OCI-LY1 (cell line): Measurements from ENCODE around the gene LNPK.

Experiments used
- H2AFZ ChIP-seq: fragments of 200-600 bp; sonication (generic), shearing (Covaris generic); 2 replicates; pipeline ENCODE4 v1.6.0; 2014; ENCODE audit warnings: antibody characterized with exemption, mild to moderate bottlenecking, low read length
- H3F3A ChIP-seq: fragments of 200-600 bp; sonication (generic), shearing (Covaris generic); 2 replicates; pipeline ENCODE4 v1.6.0; 2014; ENCODE audit warnings: mild to moderate bottlenecking, antibody characterized with exemption, low read length, moderate library complexity; ENCODE audit not compliant: insufficient read depth
- H3K27ac ChIP-seq: fragments of 200-600 bp; sonication (generic); 2 replicates; pipeline ENCODE4 v1.5.1; 2014; ENCODE audit warnings: low read length, mixed run types, mild to moderate bottlenecking, low read depth; ENCODE audit not compliant: poor library complexity, severe bottlenecking
- H3K27me3 ChIP-seq: fragments of 200-600 bp; sonication (generic); 2 replicates; pipeline ENCODE4 v1.6.0; 2014; ENCODE audit warnings: antibody characterized with exemption, mild to moderate bottlenecking, low read length, moderate library complexity; ENCODE audit not compliant: insufficient read depth
- H3K36me3 ChIP-seq: fragments of 200-600 bp; sonication (generic); 2 replicates; pipeline ENCODE4 v1.6.1; 2014; ENCODE audit warnings: mild to moderate bottlenecking, antibody characterized with exemption, low read length, moderate library complexity, mixed read lengths; ENCODE audit not compliant: insufficient read depth
- H3K4me1 ChIP-seq: fragments of 200-600 bp; sonication (generic); 2 replicates; pipeline ENCODE4 v1.5.1; 2014; ENCODE audit warnings: mild to moderate bottlenecking, low read length, moderate library complexity; ENCODE audit not compliant: insufficient read depth, severe bottlenecking
- H3K4me2 ChIP-seq: fragments of 200-600 bp; sonication (generic), shearing (Covaris generic); 2 replicates; pipeline ENCODE4 v1.6.1; 2014; ENCODE audit warnings: low read length
- H3K4me3 ChIP-seq: fragments of 200-600 bp; sonication (generic); 2 replicates; pipeline ENCODE4 v1.5.1; 2014; ENCODE audit warnings: low read length, low read depth, mild to moderate bottlenecking, mixed read lengths; ENCODE audit not compliant: poor library complexity, severe bottlenecking
- H3K79me2 ChIP-seq: fragments of 200-600 bp; shearing (Covaris generic); 2 replicates; pipeline ENCODE4 v1.6.1; 2016; ENCODE audit warnings: mixed run types, low read length, mixed read lengths; ENCODE audit not compliant: insufficient read depth
- H3K9ac ChIP-seq: fragments of 200-600 bp; sonication (generic), shearing (Covaris generic); 2 replicates; pipeline ENCODE4 v1.6.1; 2014; ENCODE audit warnings: mild to moderate bottlenecking, low read length, mixed read lengths
- H3K9me2 ChIP-seq: fragments of 200-600 bp; sonication (generic), shearing (Covaris generic); 2 replicates; pipeline ENCODE4 v1.6.1; 2014; ENCODE audit warnings: low read depth, mild to moderate bottlenecking, low read length, mixed read lengths
- H3K9me3 ChIP-seq: fragments of 200-600 bp; shearing (Covaris generic); 2 replicates; pipeline ENCODE4 v1.6.1; 2014; ENCODE audit warnings: low read length, mixed read lengths
- H4K20me1 ChIP-seq: fragments of 200-600 bp; sonication (generic), shearing (Covaris generic); 2 replicates; pipeline ENCODE4 v1.6.0; 2016; ENCODE audit warnings: mild to moderate bottlenecking, low read length; ENCODE audit not compliant: insufficient read depth
- CTCF ChIP-seq: fragments of 200-600 bp; sonication (generic), shearing (Covaris generic); IDR thresholded peaks from 2 replicates; pipeline ENCODE4 v1.5.1; 2017; ENCODE audit warnings: mild to moderate bottlenecking, antibody characterized with exemption, low read length, moderate library complexity, mixed read lengths
- EZH2 ChIP-seq: fragments of 200-600 bp; sonication (generic), shearing (Covaris generic); IDR thresholded peaks from 2 replicates; pipeline ENCODE4 v1.8.0; 2017; ENCODE audit warnings: borderline replicate concordance, mixed run types, mild to moderate bottlenecking, antibody characterized with exemption, low read length, moderate library complexity, mixed read lengths

Gene LNPK

GRCh38 chr2:175937216-175937615, 64.9 kb downstream of the LNPK start:
- no peaks in the 10 kb centered on the region for H3K27me3 ChIP-seq
- H3K4me1 ChIP-seq = no peaks in the 10 kb centered on the region
- peaks cover 1% of the 10 kb centered on the region; the same call in 1 of the 2 replicates for H3K9me3 ChIP-seq
- H3K36me3 ChIP-seq = peaks cover 30% of the 10 kb centered on the region
- no peak overlapping the region for H3K9ac ChIP-seq
- no peaks in the 10 kb centered on the region for H3F3A ChIP-seq
- H3K79me2 ChIP-seq = no peaks in the 10 kb centered on the region
- H3K4me2 ChIP-seq = no peak overlapping the region
- TF ChIP-seq EZH2 (no peak), CTCF (no peak)
- no peaks in the 10 kb centered on the region for H3K9me2 ChIP-seq
- H3K4me3 ChIP-seq = no peak overlapping the region
- H3K27ac ChIP-seq = no peak overlapping the region
- H2AFZ ChIP-seq = no peak overlapping the region
- no peaks in the 10 kb centered on the region for H4K20me1 ChIP-seq

- no peaks in the 10 kb centered on the region for H3K79me2 ChIP-seq
- peaks cover 25% of the 10 kb centered on the region for H3K36me3 ChIP-seq
- H3K4me1 ChIP-seq = no peaks in the 10 kb centered on the region
- H3K9me2 ChIP-seq = no peaks in the 10 kb centered on the region
- no peaks in the 10 kb centered on the region for H3K27me3 ChIP-seq
- H3K9me3 ChIP-seq = no peaks in the 10 kb centered on the region
- no peaks in the 10 kb centered on the region for H3F3A ChIP-seq
- no peak overlapping the region for H2AFZ ChIP-seq
- no peaks in the 10 kb centered on the region for H4K20me1 ChIP-seq
- no peak overlapping the region for H3K4me3 ChIP-seq
- H3K9ac ChIP-seq = no peak overlapping the region
- H3K4me2 ChIP-seq = no peak overlapping the region
- TF ChIP-seq EZH2 (no peak), CTCF (no peak)
- no peak overlapping the region for H3K27ac ChIP-seq
Measured at GRCh38 chr2:175935289-175936181, 66.5 kb downstream of the LNPK start.

GRCh38 chr2:175932675-175933074, 69.4 kb downstream of the LNPK start:
- Histone ChIP-seq H3K4me3 (no peak overlapping the region), H3K27ac (no peak overlapping the region), H3K4me2 (no peak overlapping the region), H3K79me2 (no peaks in the 10 kb centered on the region), H3K36me3 (peaks cover 33% of the 10 kb centered on the region), H3K9ac (no peak overlapping the region), H2AFZ (no peak overlapping the region), H3F3A (no peaks in the 10 kb centered on the region), H4K20me1 (no peaks in the 10 kb centered on the region), H3K9me3 (no peaks in the 10 kb centered on the region), H3K27me3 (no peaks in the 10 kb centered on the region), H3K9me2 (no peaks in the 10 kb centered on the region), H3K4me1 (no peaks in the 10 kb centered on the region)
- TF ChIP-seq EZH2 = no peak
- no peak for TF ChIP-seq CTCF
